GM18519 (cell line): ENCODE data around the gene SLC4A3.

Experiments used
- ATAC-seq: cut with Tn5 transposase; IDR thresholded peaks from one replicate; pipeline ENCODE4 v1.9.1; 2021; ENCODE audit warnings: mild to moderate bottlenecking, moderate library complexity; ENCODE audit not compliant: unreplicated experiment, low FRiP score

SLC4A3 gene

GRCh38 chr2:219630770-219631405, 3.5 kb downstream of the SLC4A3 start:
- ATAC-seq, result no peak

- ATAC-seq, result no peak
Measured at GRCh38 chr2:219631406-219631891, 4.0 kb downstream of the SLC4A3 start.

- ATAC-seq, result no peak
Measured at GRCh38 chr2:219631904-219632759, 4.7 kb downstream of the SLC4A3 start.

- no peak for ATAC-seq
Measured at GRCh38 chr2:219632760-219633105, 5.3 kb downstream of the SLC4A3 start.

DNA sequence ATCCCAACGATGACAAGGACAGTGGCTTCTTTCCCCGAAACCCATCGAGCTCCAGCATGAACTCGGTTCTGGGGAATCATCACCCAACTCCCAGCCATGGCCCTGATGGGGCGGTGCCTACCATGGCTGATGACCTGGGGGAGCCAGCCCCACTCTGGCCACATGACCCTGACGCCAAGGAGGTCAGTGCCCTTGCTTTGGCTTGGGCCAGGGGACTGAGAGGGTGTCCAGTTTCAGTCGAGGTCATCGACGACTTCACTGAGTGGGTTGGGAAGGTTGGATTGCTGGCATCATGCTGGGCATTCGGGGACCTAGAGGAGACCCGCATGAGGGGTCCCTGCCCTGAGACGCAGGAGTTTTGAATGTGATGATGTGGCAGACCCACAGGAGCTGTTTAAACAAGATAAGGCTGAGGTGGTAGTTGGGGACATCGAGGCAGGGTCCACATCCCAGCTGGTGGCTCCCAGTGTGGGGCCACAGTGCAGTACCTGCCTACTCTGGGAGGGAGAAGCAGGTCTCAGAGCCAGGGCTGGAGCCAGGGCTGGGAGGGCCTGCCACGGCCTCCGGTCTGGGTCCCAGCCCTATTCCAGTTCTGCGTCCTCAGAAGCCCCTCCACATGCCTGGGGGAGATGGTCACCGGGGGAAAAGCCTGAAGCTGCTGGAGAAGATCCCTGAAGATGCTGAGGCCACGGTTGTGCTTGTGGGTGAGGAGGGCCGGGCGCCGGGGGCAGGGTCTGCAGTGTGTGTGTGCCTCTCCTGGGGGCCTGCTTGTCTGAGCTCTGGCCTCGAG, 6.0 kb downstream of the SLC4A3 start:
- ATAC-seq, result no peak

DNA sequence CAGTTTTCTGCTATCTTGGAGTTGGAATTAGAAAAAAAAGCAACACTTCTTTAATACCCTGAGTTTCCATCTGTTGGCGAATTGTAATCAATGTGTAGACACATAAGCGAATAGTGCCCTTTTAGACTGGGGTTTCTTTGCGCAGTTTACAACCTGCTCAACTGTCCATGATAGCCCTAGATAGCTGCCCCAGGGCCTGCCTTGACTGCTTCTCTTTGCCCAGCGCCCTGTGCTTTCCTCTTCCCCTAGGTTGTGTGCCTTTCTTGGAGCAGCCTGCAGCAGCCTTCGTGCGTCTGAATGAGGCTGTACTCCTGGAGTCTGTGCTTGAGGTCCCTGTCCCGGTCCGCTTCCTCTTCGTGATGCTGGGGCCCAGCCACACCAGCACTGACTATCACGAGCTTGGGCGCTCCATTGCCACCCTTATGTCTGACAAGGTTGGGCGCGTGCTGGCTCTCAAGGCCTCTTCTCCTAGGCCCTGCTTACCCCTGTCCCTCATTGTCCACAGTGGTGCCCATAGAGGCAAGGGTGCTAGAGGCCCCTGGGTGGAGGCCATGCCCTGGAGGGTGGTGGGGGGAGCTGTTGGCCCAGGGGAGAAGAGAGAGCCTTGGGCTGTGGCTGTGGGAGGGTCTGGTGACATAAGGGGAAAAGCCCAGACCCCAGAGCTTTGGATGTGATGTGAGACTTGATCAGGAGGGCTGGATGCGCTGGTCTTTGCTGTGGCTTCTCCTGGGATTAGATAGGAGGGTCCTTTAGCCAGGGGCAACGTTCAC, 6.9 kb downstream of the SLC4A3 start:
- no peak for ATAC-seq

GRCh38 chr2:219634951-219635751, 7.7 kb downstream of the SLC4A3 start:
- ATAC-seq, result no peak

- ATAC-seq, result no peak
Measured at GRCh38 chr2:219636144-219636915, 8.9 kb downstream of the SLC4A3 start.

DNA sequence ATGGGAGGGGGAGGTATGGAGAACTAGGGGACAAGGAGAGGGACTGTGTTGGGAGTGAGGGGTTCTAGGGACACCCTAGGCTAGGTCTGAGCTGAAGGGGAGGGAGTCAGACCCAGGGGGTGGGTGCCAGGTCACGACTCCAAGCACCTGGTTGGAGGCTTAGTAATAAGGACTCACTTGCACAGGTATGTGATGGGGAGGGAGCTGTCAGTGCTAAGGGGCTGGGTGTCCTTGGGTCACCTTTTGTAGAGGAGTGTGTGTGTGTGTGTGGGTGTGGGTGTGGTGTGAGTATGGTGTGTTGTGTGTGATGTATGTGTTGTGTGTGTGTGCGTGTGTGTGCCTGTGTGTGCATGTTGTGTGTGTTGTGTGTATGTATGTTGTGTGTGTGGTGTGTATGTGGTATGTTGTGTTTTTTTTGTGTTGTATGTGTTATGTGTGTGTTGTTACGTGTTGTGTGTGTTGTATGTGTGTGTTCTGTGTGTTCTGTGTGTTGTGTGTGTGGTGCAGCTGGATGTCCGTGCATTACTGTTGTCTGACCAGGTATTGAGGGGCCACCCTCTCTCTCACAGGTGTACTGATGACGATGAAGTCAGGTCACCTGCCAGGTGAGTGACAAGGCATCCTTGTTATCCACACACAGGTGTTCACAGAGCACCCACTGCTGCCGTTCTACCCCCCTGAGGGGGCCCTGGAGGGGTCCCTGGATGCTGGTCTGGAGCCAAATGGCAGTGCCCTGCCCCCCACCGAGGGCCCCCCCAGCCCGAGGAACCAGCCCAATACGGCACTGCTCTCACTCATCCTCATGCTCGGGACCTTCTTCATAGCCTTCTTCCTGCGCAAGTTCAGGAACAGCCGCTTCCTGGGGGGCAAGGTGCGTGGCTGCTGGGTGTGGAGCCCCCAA, 9.8 kb downstream of the SLC4A3 start:
- no peak for ATAC-seq

DNA sequence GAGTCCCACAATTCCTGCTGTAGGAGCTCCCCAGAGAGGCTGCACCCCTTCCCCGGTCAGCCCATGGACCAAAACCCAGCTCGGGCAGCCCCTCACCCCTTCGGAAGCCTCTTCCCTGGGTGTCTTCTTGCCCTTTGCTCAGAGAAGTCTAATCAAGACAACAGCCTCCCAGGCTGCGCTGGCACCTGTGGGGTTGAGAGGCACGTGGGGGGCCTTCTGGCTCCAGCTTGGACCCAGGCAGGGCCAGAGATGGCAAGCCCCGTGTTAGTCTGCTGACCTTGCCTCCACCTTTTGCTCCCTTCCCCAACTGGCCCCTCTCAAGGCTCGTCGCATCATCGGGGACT, 10.4 kb downstream of the SLC4A3 start:
- no peak for ATAC-seq

GRCh38 chr2:219638217-219638947, 11.0 kb downstream of the SLC4A3 start:
- no peak for ATAC-seq

- ATAC-seq, result no peak
Measured at GRCh38 chr2:219638948-219639755, 11.7 kb downstream of the SLC4A3 start.

GRCh38 chr2:219641390-219642068, 14.1 kb downstream of the SLC4A3 start:
- no peak for ATAC-seq

GRCh38 chr2:219642069-219642454, 14.6 kb downstream of the SLC4A3 start:
- no peak for ATAC-seq

DNA sequence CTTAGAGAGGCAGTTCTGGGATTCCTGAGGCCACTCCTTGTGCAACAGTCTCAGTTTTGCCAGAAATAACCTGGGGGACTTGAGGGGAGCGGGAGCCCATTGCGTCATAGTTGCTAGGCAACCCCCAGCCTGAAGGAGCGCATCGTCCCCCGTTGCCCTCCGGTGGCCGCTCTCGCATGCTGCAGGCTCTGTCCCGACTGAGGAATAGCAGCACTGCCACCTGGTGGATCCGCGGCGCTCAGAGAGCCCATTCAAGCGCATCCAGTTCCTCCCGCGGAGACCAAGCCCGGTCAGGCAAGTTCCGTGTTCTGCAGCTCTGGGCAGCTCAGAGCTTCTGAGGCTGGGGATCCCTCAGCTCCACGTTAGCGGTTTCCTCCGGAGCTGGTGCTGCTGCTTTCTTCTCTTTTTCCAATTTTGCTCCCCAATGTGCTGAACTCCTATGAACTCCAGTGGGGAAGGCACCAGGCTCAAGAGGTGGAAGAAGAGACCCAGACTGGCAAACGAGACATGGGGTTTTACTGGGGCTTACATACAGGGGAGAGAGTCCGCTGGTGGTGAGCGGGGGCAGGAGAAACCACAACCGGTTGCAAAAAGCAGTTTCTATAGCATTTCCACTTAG, 15.1 kb downstream of the SLC4A3 start:
- peak; percentile 98 for ATAC-seq

DNA sequence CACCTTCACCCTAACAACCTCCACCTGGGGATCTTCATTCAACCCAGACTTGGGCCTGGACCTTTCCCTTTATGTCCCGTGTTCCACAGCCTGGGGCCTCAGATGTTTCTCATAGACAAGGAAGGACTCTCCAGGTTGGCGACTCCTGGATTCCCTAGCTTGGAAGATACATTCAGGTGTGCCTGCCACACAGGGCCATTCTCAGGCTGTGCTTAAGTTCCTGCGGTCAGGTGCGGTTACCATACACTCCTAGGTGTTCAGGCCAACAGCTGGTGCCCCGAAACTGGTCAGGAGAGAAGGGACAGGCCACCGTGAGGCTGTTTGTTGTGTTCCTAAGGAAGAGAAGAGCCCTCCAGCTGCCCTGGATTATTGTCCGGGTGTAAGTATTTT, 15.6 kb downstream of the SLC4A3 start:
- no peak for ATAC-seq
